HG03354 (cell line): ENCODE results near the gene GPR55.
"Not testable (repeated sequence)": the region's sequence is repeated elsewhere in the genome, so short reads cannot be mapped to it uniquely, and the experiment has no call there.

Source experiments
- ATAC-seq: cut with Tn5 transposase; IDR thresholded peaks from one replicate; pipeline ENCODE4 v1.9.1; 2021; ENCODE audit warnings: mild to moderate bottlenecking; ENCODE audit not compliant: unreplicated experiment, poor library complexity, severe bottlenecking

The GPR55 gene

GRCh38 chr2:230938098-230938497 is 13.1 kb upstream of the GPR55 start:
- no peak for ATAC-seq

GRCh38 chr2:230937362-230937761 is 12.3 kb upstream of the GPR55 start:
- no peak for ATAC-seq

GRCh38 chr2:230936243-230936642 is 11.2 kb upstream of the GPR55 start:
- ATAC-seq: not testable (repeated sequence)

GRCh38 chr2:230935130-230935430 is 10.0 kb upstream of the GPR55 start:
- no peak for ATAC-seq

GRCh38 chr2:230934231-230935129 is 9.4 kb upstream of the GPR55 start:
- ATAC-seq: no peak

- ATAC-seq: no peak
These were observed 8.6 kb upstream of the GPR55 start for GRCh38 chr2:230933521-230934180.

GRCh38 chr2:230932556-230933511 is 7.8 kb upstream of the GPR55 start:
- ATAC-seq: no peak

GRCh38 chr2:230931556-230932231 is 6.7 kb upstream of the GPR55 start:
- no peak for ATAC-seq

GRCh38 chr2:230930928-230931555 is 6.0 kb upstream of the GPR55 start:
- no peak for ATAC-seq

GRCh38 chr2:230930149-230930780 is 5.2 kb upstream of the GPR55 start:
- no peak for ATAC-seq

GRCh38 chr2:230929381-230930148 is 4.5 kb upstream of the GPR55 start:
- ATAC-seq: no peak

GRCh38 chr2:230928701-230929380 is 3.8 kb upstream of the GPR55 start:
- no peak for ATAC-seq

GRCh38 chr2:230927711-230928341 is 2.8 kb upstream of the GPR55 start:
- ATAC-seq: no peak

- peak; percentile 41 for ATAC-seq
These were observed 1.1 kb upstream of the GPR55 start for GRCh38 chr2:230925879-230926765.

- peak; percentile 18 for ATAC-seq
These were observed 419 bp upstream of the GPR55 start for GRCh38 chr2:230925443-230925878.

- ATAC-seq: no peak
These were observed 961 bp downstream of the GPR55 start for GRCh38 chr2:230924092-230924469.
